Measurements from ENCODE around the gene SLC16A4. TPM values are rescaled to one million over a fixed set of nuclear protein-coding genes. Genes with fewer than 3 reads are reported as not detected.
A peak's percentile ranks its signal among the peaks of the same experiment; 100 is the strongest.

Gene SLC16A4
- total and polyA plus RNA-seq, 2 experiments from 2014 or later, result 0.94 to 1.6 TPM

GRCh38 chr1:110412576-110412975 lies 21.8 kb upstream of the SLC16A4 start:
- TF ChIP-seq CREB1 (CRISPR knock-in tag; IDR thresholded peaks at IDR 0.05; ENCODE audit: low read depth) (no peak), CTCF (conservative IDR thresholded peaks at IDR 0.05; ENCODE audit: low read depth in 2 of 2) (peak; percentile 86 to 96), JUNB (IDR thresholded peaks at IDR 0.05; ENCODE audit: unreplicated experiment) (no peak), ZNF462 (CRISPR knock-in tag; IDR thresholded peaks at IDR 0.05) (no peak), EZH2phosphoT487 (IDR thresholded peaks at IDR 0.05; ENCODE audit: unreplicated experiment) (no peak), NANOG (IDR thresholded peaks at IDR 0.05; ENCODE audit: borderline replicate concordance) (no peak), ZNF114 (CRISPR knock-in tag; IDR thresholded peaks at IDR 0.05) (no peak)
- Histone ChIP-seq H3F3A (replicated peaks; ENCODE audit: low read depth) (no peaks in the 10 kb centered on the region), H3K4me1 (ENCODE audit: insufficient read depth) (peaks cover 6% of the 10 kb centered on the region), H3K79me2 (replicated peaks; ENCODE audit: insufficient read depth) (no peaks in the 10 kb centered on the region), H3K36me3 (ENCODE audit: insufficient read depth) (no peaks in the 10 kb centered on the region), H2AFZ (no peak overlapping the region), H3K27me3 (ENCODE audit: insufficient read depth) (no peaks in the 10 kb centered on the region), H4K20me1 (replicated peaks; ENCODE audit: insufficient read depth) (no peaks in the 10 kb centered on the region), H3K4me3 (no peak overlapping the region), H3K27ac (ENCODE audit: low read depth) (no peak overlapping the region), H3K9me2 (ENCODE audit: insufficient read depth) (no peaks in the 10 kb centered on the region), H3K4me2 (no peak overlapping the region)
- peak; percentile 92 for DNase-seq (ENCODE audit: low spot score)
- Mint-ChIP-seq H3K27ac (no peak overlapping the region), H3K9me3 (no peaks in the 10 kb centered on the region), H3K36me3 (ENCODE audit: low read depth) (no peaks in the 10 kb centered on the region), H3K27me3 (ENCODE audit: insufficient read depth, low read depth, poor library complexity) (peaks cover 4% of the 10 kb centered on the region), H3K4me1 (peaks cover 11% of the 10 kb centered on the region; the same call in 2 of the 3 replicates), H3K4me3 (no peak overlapping the region)
- peak; percentile 87 for ATAC-seq

All from GM23338 (cell line).